H1 (cell line): ENCODE data around the gene CAMTA1. TPM values are rescaled to one million over a fixed set of nuclear protein-coding genes. Genes with fewer than 3 reads are reported as not detected.

Source experiments
- CTCF ChIA-PET: fragments of 300-600 bp; sonication (Branson Sonifier 250); formaldehyde crosslinking; loops from one replicate; lab custom pipeline; 2021; ENCODE audit not compliant: partially characterized antibody; lab: Charles Lee
- POLR2A ChIA-PET: fragments of 300-600 bp; sonication (Branson Sonifier 250); formaldehyde crosslinking; loops from one replicate; lab custom pipeline; 2021; ENCODE audit warnings: inconsistent platforms; ENCODE audit not compliant: partially characterized antibody; lab: Charles Lee
- DNase-seq, 2 experiments: peaks; one replicate each; pipeline versions ENCODE4 v3.0.0 to v3.0.0-alpha.2; 2010 to 2022; ENCODE audit warnings: low spot score in 2 of 2, low read depth in 1 of 2, mixed read lengths in 1 of 2
- FAIRE-seq: peaks from 2 replicates; lab custom pipeline; 2011; peaks lifted over from hg19 to GRCh38; lab: Jason Lieb, UNC
- H2AFZ ChIP-seq: 2 replicates; pipeline ENCODE4 v1.8.1; 2012; ENCODE audit warnings: low read length, inconsistent platforms
- H2AK5ac ChIP-seq: 2 replicates; pipeline ENCODE4 v1.6.1; 2013; ENCODE audit warnings: low read depth, low read length
- H2BK120ac ChIP-seq: replicated peaks from 2 replicates; pipeline ENCODE3; 2013; ENCODE audit warnings: low read depth, low read length, inconsistent platforms
- H2BK12ac ChIP-seq: 2 replicates; pipeline ENCODE4 v1.6.1; 2013; ENCODE audit warnings: low read depth, low read length
- H2BK15ac ChIP-seq: 2 replicates; pipeline ENCODE4 v1.6.1; 2013; ENCODE audit warnings: low read length
- H2BK20ac ChIP-seq: 2 replicates; pipeline ENCODE4 v1.6.1; 2013; ENCODE audit warnings: low read length
- H2BK5ac ChIP-seq: 2 replicates; pipeline ENCODE4 v1.6.1; 2013; ENCODE audit warnings: low read depth, low read length
- H3K14ac ChIP-seq: 2 replicates; pipeline ENCODE4 v1.6.1; 2013; ENCODE audit warnings: inconsistent platforms; ENCODE audit not compliant: insufficient read length
- H3K18ac ChIP-seq: 2 replicates; pipeline ENCODE4 v1.6.1; 2013; ENCODE audit warnings: low read length; ENCODE audit errors: extremely low read depth
- H3K23ac ChIP-seq: 2 replicates; pipeline ENCODE4 v1.6.1; 2013; ENCODE audit warnings: inconsistent platforms; ENCODE audit not compliant: insufficient read length
- H3K23me2 ChIP-seq: 2 replicates; pipeline ENCODE4 v1.6.1; 2013; ENCODE audit warnings: low read depth, low read length
- H3K27ac ChIP-seq: 2 replicates; pipeline ENCODE4 v1.6.1; 2011; ENCODE audit warnings: low read depth, low read length, inconsistent platforms
- H3K27me3 ChIP-seq, 4 experiments: replicated peaks in 1 of 4; 1 replicate in 1 of 4; 2 replicates in 3 of 4; pipeline versions ENCODE4 v1.6.1 to v1.8.1; 2011 to 2013; ENCODE audit warnings: low read length in 3 of 4, mild to moderate bottlenecking in 3 of 4, inconsistent platforms in 2 of 4, mixed read lengths in 2 of 4, moderate library complexity in 1 of 4; ENCODE audit not compliant: control insufficient read depth in 3 of 4, insufficient read depth in 3 of 4; ENCODE audit errors: extremely low read depth in 1 of 4
- H3K36me3 ChIP-seq, 4 experiments: 2 replicates each; pipeline versions ENCODE4 v1.6.1 to v1.8.1; 2011 to 2013; ENCODE audit warnings: mild to moderate bottlenecking in 4 of 4, low read length in 3 of 4, moderate library complexity in 2 of 4, control low read depth in 1 of 4, inconsistent platforms in 1 of 4; ENCODE audit not compliant: insufficient read depth in 4 of 4, control insufficient read depth in 2 of 4
- H3K4ac ChIP-seq: replicated peaks from 2 replicates; pipeline ENCODE3; 2013; ENCODE audit warnings: low read length, low read depth, mixed read lengths, inconsistent platforms; ENCODE audit not compliant: insufficient read length
- H3K4me1 ChIP-seq, 4 experiments: replicated peaks in 1 of 4; 1 replicate in 1 of 4; 2 replicates in 3 of 4; pipeline versions ENCODE4 v1.6.1 to v1.8.1; 2011 to 2013; ENCODE audit warnings: low read length in 3 of 4, inconsistent platforms in 2 of 4, mixed read lengths in 1 of 4; ENCODE audit not compliant: insufficient read depth in 4 of 4, control insufficient read depth in 3 of 4
- H3K4me2 ChIP-seq, 2 experiments: 2 replicates each; pipeline versions ENCODE4 v1.6.1 to v1.8.1; 2011 to 2013; ENCODE audit warnings: low read depth in 2 of 2, low read length in 2 of 2, control low read depth in 1 of 2, inconsistent platforms in 1 of 2, mild to moderate bottlenecking in 1 of 2; ENCODE audit not compliant: insufficient read depth in 1 of 2
- H3K4me3 ChIP-seq, 4 experiments: fragments of 200-600, 300-600 bp in 1 of 4; sonication (generic), shearing (Covaris generic), sonication (Bioruptor Twin) in 1 of 4; 2 replicates each; pipeline versions ENCODE4 v1.5.1 to v1.8.1; 2011 to 2016; ENCODE audit warnings: low read length in 4 of 4, low read depth in 3 of 4, control low read depth in 2 of 4, inconsistent platforms in 2 of 4, mild to moderate bottlenecking in 2 of 4, mixed read lengths in 1 of 4, moderate library complexity in 1 of 4; ENCODE audit not compliant: insufficient read depth in 2 of 4; ENCODE audit errors: extremely low read depth in 1 of 4
- H3K56ac ChIP-seq: replicated peaks from 2 replicates; pipeline ENCODE3; 2013; ENCODE audit warnings: low read depth, mild to moderate bottlenecking, mixed read lengths, low read length, inconsistent platforms; ENCODE audit not compliant: insufficient read length
- H3K79me1 ChIP-seq: 2 replicates; pipeline ENCODE4 v1.6.1; 2013; ENCODE audit warnings: low read depth, low read length, control low read depth
- H3K79me2 ChIP-seq, 2 experiments: 2 replicates each; pipeline versions ENCODE4 v1.6.1 to v1.8.1; 2012 to 2013; ENCODE audit warnings: low read length in 2 of 2, mild to moderate bottlenecking in 2 of 2, inconsistent platforms in 1 of 2; ENCODE audit not compliant: insufficient read depth in 2 of 2, control insufficient read depth in 1 of 2
- H3K9ac ChIP-seq, 4 experiments: replicated peaks in 1 of 4; 1 replicate in 1 of 4; 2 replicates in 3 of 4; pipeline versions ENCODE4 v1.6.1 to v1.8.1; 2011 to 2013; ENCODE audit warnings: low read depth in 3 of 4, low read length in 3 of 4, control low read depth in 2 of 4, mild to moderate bottlenecking in 2 of 4, moderate library complexity in 2 of 4, inconsistent platforms in 1 of 4; ENCODE audit errors: extremely low read depth in 1 of 4
- H3K9me3 ChIP-seq, 2 experiments: 2 replicates each; pipeline versions ENCODE4 v1.6.1 to v1.8.1; 2012 to 2013; ENCODE audit warnings: mild to moderate bottlenecking in 2 of 2, moderate library complexity in 2 of 2, control low read depth in 1 of 2, inconsistent platforms in 1 of 2, low read depth in 1 of 2, low read length in 1 of 2, mixed read lengths in 1 of 2; ENCODE audit not compliant: insufficient read depth in 2 of 2
- H4K20me1 ChIP-seq, 2 experiments: replicated peaks in 1 of 2; 2 replicates each; pipeline versions ENCODE3 to v1.8.1; 2011 to 2013; ENCODE audit warnings: inconsistent platforms in 2 of 2, low read length in 2 of 2, mild to moderate bottlenecking in 1 of 2; ENCODE audit not compliant: insufficient read depth in 2 of 2, control insufficient read depth in 1 of 2
- H4K5ac ChIP-seq: 2 replicates; pipeline ENCODE4 v1.6.1; 2013; ENCODE audit warnings: low read length, low read depth, mixed read lengths, inconsistent platforms; ENCODE audit not compliant: insufficient read length
- H4K8ac ChIP-seq: 2 replicates; pipeline ENCODE4 v1.8.0; 2013; ENCODE audit warnings: mild to moderate bottlenecking, moderate library complexity, low read length, inconsistent platforms; ENCODE audit not compliant: insufficient read depth; ENCODE audit errors: extremely low read depth
- H4K91ac ChIP-seq: replicated peaks from 2 replicates; pipeline ENCODE3; 2013; ENCODE audit warnings: low read length, mixed read lengths, inconsistent platforms; ENCODE audit not compliant: insufficient read length
- WGBS, 2 experiments: shearing (Covaris generic) in 1 of 2; methylation state at CpG; one replicate each; pipeline versions ENCODE4 v1.1.6 to v1.1.7; 2013 to 2015; ENCODE audit warnings: low lambda C conversion rate in 2 of 2, mixed read lengths in 2 of 2, inconsistent platforms in 1 of 2, low coverage in 1 of 2, missing lambda C conversion rate in 1 of 2; ENCODE audit not compliant: insufficient replicate concordance in 2 of 2, insufficient coverage in 1 of 2, insufficient read length in 1 of 2; ENCODE audit errors: extremely low coverage in 1 of 2, missing lambda C conversion rate in 1 of 2; 5-methylcytosine and 5-hydroxymethylcytosine counted together
- polyA plus RNA-seq, 7 experiments: library from polyadenylated mRNA; depleted of rRNA in 3 of 7; stranded (reverse) in 5 of 7; unstranded in 2 of 7; fragments of >200 nt in 5 of 7; fragments of 200-250 nt in 2 of 7; gene quantifications; 1 replicate in 5 of 7; 2 replicates in 1 of 7; 4 replicates in 1 of 7; pipeline versions ENCODE4 v1.2.1 to v1.2.3, GENCODE V29; 2011 to 2013; ENCODE audit warnings: missing spikeins in 2 of 7, mixed read lengths in 2 of 7
- total RNA-seq: library from RNA; stranded (reverse); fragmentation: NEBNext Ultra II Directional; extraction: Animal tissue kit (Norgen Biotek cat#: 25700); gene quantifications from 2 replicates; pipeline ENCODE4 v1.2.1, GENCODE V29; 2021

The CAMTA1 gene
- total and polyA plus RNA-seq, 2 of the 8 experiments (the other 6 are each of a cell fraction or from before 2014, with no cell fraction given), result 65.0 to 119 TPM

GRCh38 chr1:7768583-7768982 is 983.3 kb downstream of the CAMTA1 start:
- H2BK15ac ChIP-seq, result no peak overlapping the region
- 80% methylated on average over 2 of the region's 2 CpGs; no CpG with 5 or more reads in 1 of the 2 experiments for WGBS, 2 experiments
- no peak overlapping the region for H3K56ac ChIP-seq
- no peak overlapping the region for H3K23ac ChIP-seq
- no peaks in the 10 kb centered on the region for H3K9me3 ChIP-seq
- no peak overlapping the region for H3K4me3 ChIP-seq
- no peak overlapping the region for H2BK12ac ChIP-seq
- no peak overlapping the region for H4K91ac ChIP-seq
- no peak overlapping the region for H2AFZ ChIP-seq
- H3K79me1 ChIP-seq, result no peaks in the 10 kb centered on the region
- peaks cover 0 to 7% (median 0%) of the 10 kb centered on the region in 4 experiments; a peak in 1 of 8 replicates for H3K36me3 ChIP-seq
- peaks cover 6 to 19% of the 10 kb centered on the region in 2 experiments for H3K79me2 ChIP-seq
- H2BK20ac ChIP-seq, result no peak overlapping the region
- no peak overlapping the region for H2BK5ac ChIP-seq
- H3K4me1 ChIP-seq, result peaks cover 0 to 6% (median 2%) of the 10 kb centered on the region in 4 experiments; a peak in 5 of 7 replicates
- H3K27me3 ChIP-seq, result no peaks in the 10 kb centered on the region; a peak in 1 of 7 replicates
- ChIA-PET CTCF (interaction anchor here (0.8 to 3.9 kb wide), 4 partner anchors 15 to 101 kb away, joined by 3 to 16 read pairs (median 4); no protein-coding TSS in a partner anchor), POLR2A (interaction anchor here (0.8 to 1.5 kb wide), 2 partner anchors 8 to 26 kb away, joined by 3 to 7 read pairs; no protein-coding TSS in a partner anchor)
- no peak overlapping the region for H4K8ac ChIP-seq
- no peak overlapping the region for H2BK120ac ChIP-seq
- H3K4me2 ChIP-seq, result no peak overlapping the region
- H4K20me1 ChIP-seq, result peaks cover 2 to 5% of the 10 kb centered on the region in 2 experiments
- H3K18ac ChIP-seq, result no peak overlapping the region
- FAIRE-seq, result no peak
- H3K4ac ChIP-seq, result no peak overlapping the region
- H3K27ac ChIP-seq, result no peak overlapping the region
- 0 out of 2 replicates have a peak, but pooled peaks cover 3% of the 10 kb centered on the region for H3K23me2 ChIP-seq
- no peak overlapping the region for H2AK5ac ChIP-seq
- H3K9ac ChIP-seq, result no peak overlapping the region
- H4K5ac ChIP-seq, result no peak overlapping the region
- H3K14ac ChIP-seq, result no peak overlapping the region
- DNase-seq, result no peak
